ENCODE measurements around the gene OPCML. TPM values are rescaled to one million over a fixed set of nuclear protein-coding genes. Genes with fewer than 3 reads are reported as not detected.

OPCML gene
- total and polyA plus RNA-seq, 2 donors (not counting 1 experiment from before 2014, with no cell fraction given), result not detected

DNA sequence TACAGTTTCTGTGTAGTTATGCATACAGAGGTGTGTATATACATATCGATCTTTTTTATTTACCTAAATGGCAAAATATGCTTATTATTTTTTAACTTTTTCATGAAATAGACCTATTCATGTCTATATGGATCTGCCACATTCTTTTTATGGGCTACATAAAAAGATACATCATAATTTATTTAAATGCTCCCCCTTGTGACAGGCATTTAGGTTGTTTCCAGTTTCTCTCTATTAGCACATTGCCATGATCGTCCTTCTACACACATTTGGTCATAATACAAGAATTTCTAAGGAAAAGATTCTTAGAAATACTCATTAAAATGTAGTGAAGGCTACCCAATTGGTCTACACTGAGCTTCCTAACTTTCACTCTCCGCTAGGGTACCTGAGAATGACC lies 1067.4 kb downstream of the OPCML start:
- Mint-ChIP-seq H3K27me3 (no peaks in the 10 kb centered on the region), H3K9me3 (ENCODE audit: insufficient read depth) (peaks cover 10% of the 10 kb centered on the region), H3K4me1 (no peaks in the 10 kb centered on the region), H3K4me3 (no peak overlapping the region), H3K27ac (no peak overlapping the region)
- H3K36me3 ChIP-seq (replicated peaks in 1 of 2; ENCODE audit: control extremely low read depth in 1 of 2, control insufficient read depth in 1 of 2, extremely low read depth in 1 of 2, insufficient read depth in 2 of 2, low read length in 1 of 2), result no peaks in the 10 kb centered on the region
- H3K4me2 ChIP-seq (replicated peaks; ENCODE audit: low read depth, low read length, poor library complexity, severe bottlenecking), result no peak overlapping the region
- ChIA-PET POLR2A (no interaction called here), CTCF (no interaction called here)
- H3K27me3 ChIP-seq (replicated peaks in 1 of 4; ENCODE audit: control extremely low read depth in 1 of 4, control insufficient read depth in 3 of 4, insufficient read depth in 4 of 4, low read length in 3 of 4), result no peaks in the 10 kb centered on the region
- WGBS (ENCODE audit: insufficient coverage), result no CpG with 5 or more reads among the region's 3 CpGs
- H3K27ac ChIP-seq (ENCODE audit: low read length in 2 of 2), result no peak overlapping the region
- H3K9ac ChIP-seq (ENCODE audit: low read length), result no peak overlapping the region
- peaks cover 0 to 3% (median 0%) of the 10 kb centered on the region in 3 donors for H3K9me3 ChIP-seq (ENCODE audit: control extremely low read depth in 1 of 3, control insufficient read depth in 2 of 3, insufficient read depth in 1 of 3, low read length in 2 of 3)
- no peak for DNase-seq
- H3K79me2 ChIP-seq (ENCODE audit: control insufficient read depth, insufficient read depth, low read length), result no peaks in the 10 kb centered on the region
- intact Hi-C loops (cut with micrococcal nuclease), result loop anchor here (10.0 kb wide), 1 partner anchor 620 kb away; no protein-coding TSS in a partner anchor
- H3K4me3 ChIP-seq (ENCODE audit: control extremely low read depth in 1 of 5, extremely low read depth in 1 of 5, insufficient read depth in 1 of 5, low read depth in 2 of 5, low read length in 4 of 5), result no peak overlapping the region
- no peaks in the 10 kb centered on the region for H3K4me1 ChIP-seq (ENCODE audit: control insufficient read depth in 2 of 2, insufficient read depth in 2 of 2, low read length in 2 of 2)
- H4K20me1 ChIP-seq (ENCODE audit: control insufficient read depth, insufficient read depth, low read length, poor library complexity, severe bottlenecking), result no peaks in the 10 kb centered on the region
- no peak for ATAC-seq (ENCODE audit: low read depth)
- no peak for TF ChIP-seq EZH2 (IDR thresholded peaks at IDR 0.05; ENCODE audit: borderline replicate concordance, insufficient read depth, low read depth, low read length, poor library complexity, severe bottlenecking)
- TF ChIP-seq, protein P1, sequence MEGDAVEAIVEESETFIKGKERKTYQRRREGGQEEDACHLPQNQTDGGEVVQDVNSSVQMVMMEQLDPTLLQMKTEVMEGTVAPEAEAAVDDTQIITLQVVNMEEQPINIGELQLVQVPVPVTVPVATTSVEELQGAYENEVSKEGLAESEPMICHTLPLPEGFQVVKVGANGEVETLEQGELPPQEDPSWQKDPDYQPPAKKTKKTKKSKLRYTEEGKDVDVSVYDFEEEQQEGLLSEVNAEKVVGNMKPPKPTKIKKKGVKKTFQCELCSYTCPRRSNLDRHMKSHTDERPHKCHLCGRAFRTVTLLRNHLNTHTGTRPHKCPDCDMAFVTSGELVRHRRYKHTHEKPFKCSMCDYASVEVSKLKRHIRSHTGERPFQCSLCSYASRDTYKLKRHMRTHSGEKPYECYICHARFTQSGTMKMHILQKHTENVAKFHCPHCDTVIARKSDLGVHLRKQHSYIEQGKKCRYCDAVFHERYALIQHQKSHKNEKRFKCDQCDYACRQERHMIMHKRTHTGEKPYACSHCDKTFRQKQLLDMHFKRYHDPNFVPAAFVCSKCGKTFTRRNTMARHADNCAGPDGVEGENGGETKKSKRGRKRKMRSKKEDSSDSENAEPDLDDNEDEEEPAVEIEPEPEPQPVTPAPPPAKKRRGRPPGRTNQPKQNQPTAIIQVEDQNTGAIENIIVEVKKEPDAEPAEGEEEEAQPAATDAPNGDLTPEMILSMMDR (IDR thresholded peaks at IDR 0.05), result no peak
- no peak overlapping the region for H2AFZ ChIP-seq (ENCODE audit: insufficient read depth, low read depth, low read length, poor library complexity, severe bottlenecking)

DNA sequence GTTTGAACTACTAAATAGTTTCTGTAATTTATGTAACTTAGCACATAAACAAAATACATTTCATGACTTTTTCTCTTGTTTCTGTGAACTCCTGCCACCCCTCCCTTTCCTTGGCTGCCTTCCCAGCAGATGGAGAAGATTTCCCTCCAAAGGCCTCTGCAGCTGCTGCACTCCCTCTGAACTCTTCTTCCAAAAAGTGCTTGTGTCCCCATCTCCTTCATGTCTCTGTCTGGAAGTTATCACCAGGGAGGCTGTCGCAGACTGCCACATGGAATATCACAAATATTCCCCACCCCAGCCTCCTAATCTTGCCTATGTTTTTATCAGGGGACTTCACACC lies 1068.3 kb downstream of the OPCML start:
- Histone ChIP-seq H3K9ac (ENCODE audit: low read length) (no peak overlapping the region), H3K27me3 (replicated peaks in 1 of 4; ENCODE audit: control extremely low read depth in 1 of 4, control insufficient read depth in 3 of 4, insufficient read depth in 4 of 4, low read length in 3 of 4) (no peaks in the 10 kb centered on the region), H3K4me3 (ENCODE audit: control extremely low read depth in 1 of 5, extremely low read depth in 1 of 5, insufficient read depth in 1 of 5, low read depth in 2 of 5, low read length in 4 of 5) (no peak overlapping the region), H3K36me3 (replicated peaks in 1 of 2; ENCODE audit: control extremely low read depth in 1 of 2, control insufficient read depth in 1 of 2, extremely low read depth in 1 of 2, insufficient read depth in 2 of 2, low read length in 1 of 2) (no peaks in the 10 kb centered on the region), H3K27ac (ENCODE audit: low read length in 2 of 2) (no peak overlapping the region), H2AFZ (ENCODE audit: insufficient read depth, low read depth, low read length, poor library complexity, severe bottlenecking) (no peak overlapping the region), H4K20me1 (ENCODE audit: control insufficient read depth, insufficient read depth, low read length, poor library complexity, severe bottlenecking) (no peaks in the 10 kb centered on the region), H3K4me2 (replicated peaks; ENCODE audit: low read depth, low read length, poor library complexity, severe bottlenecking) (no peak overlapping the region), H3K9me3 (ENCODE audit: control extremely low read depth in 1 of 3, control insufficient read depth in 2 of 3, insufficient read depth in 1 of 3, low read length in 2 of 3) (peaks cover 0 to 4% (median 0%) of the 10 kb centered on the region in 3 donors), H3K4me1 (ENCODE audit: control insufficient read depth in 2 of 2, insufficient read depth in 2 of 2, low read length in 2 of 2) (no peaks in the 10 kb centered on the region), H3K79me2 (ENCODE audit: control insufficient read depth, insufficient read depth, low read length) (no peaks in the 10 kb centered on the region)
- DNase-seq (no peak), ATAC-seq (ENCODE audit: low read depth) (no peak)
- H3K4me3 Mint-ChIP-seq, result no peak overlapping the region
- intact Hi-C loops (cut with micrococcal nuclease), result loop anchor here (10.0 kb wide), 1 partner anchor 621 kb away; no protein-coding TSS in a partner anchor
- H3K27ac Mint-ChIP-seq, result no peak overlapping the region
- ChIA-PET CTCF (no interaction called here), POLR2A (no interaction called here)
- TF ChIP-seq, protein P1 (IDR thresholded peaks at IDR 0.05), result no peak
- TF ChIP-seq EZH2 (IDR thresholded peaks at IDR 0.05; ENCODE audit: borderline replicate concordance, insufficient read depth, low read depth, low read length, poor library complexity, severe bottlenecking), result no peak
- no peaks in the 10 kb centered on the region for H3K27me3 Mint-ChIP-seq
- no CpG with 5 or more reads among the region's 1 CpG for WGBS (ENCODE audit: insufficient coverage)
- no peaks in the 10 kb centered on the region for H3K4me1 Mint-ChIP-seq
- peaks cover 10% of the 10 kb centered on the region for H3K9me3 Mint-ChIP-seq (ENCODE audit: insufficient read depth)
